NCI-H187 treated with DMSO at 0.1 percent for 48 hours (cell line): ENCODE data around the gene PPP1R16B.

Experiments used
- DNase-seq: peaks from one replicate; lab custom pipeline; 2025; lab: John Stamatoyannopoulos, UW

Gene PPP1R16B

GRCh38 chr20:38877483-38877882, 72.0 kb downstream of the PPP1R16B start:
- no peak for DNase-seq

GRCh38 chr20:38878866-38879265, 73.4 kb downstream of the PPP1R16B start:
- DNase-seq = no peak

GRCh38 chr20:38880952-38881735, 75.6 kb downstream of the PPP1R16B start:
- DNase-seq = no peak

GRCh38 chr20:38881806-38882440, 76.4 kb downstream of the PPP1R16B start:
- DNase-seq = no peak

- no peak for DNase-seq
Measured at GRCh38 chr20:38882600-38882999, 77.1 kb downstream of the PPP1R16B start.

- DNase-seq = no peak
Measured at GRCh38 chr20:38883081-38883980, 77.8 kb downstream of the PPP1R16B start.

GRCh38 chr20:38883981-38884733, 78.7 kb downstream of the PPP1R16B start:
- DNase-seq = no peak

- DNase-seq = no peak
Measured at GRCh38 chr20:38885357-38885756, 79.9 kb downstream of the PPP1R16B start.

GRCh38 chr20:38888059-38888831, 82.7 kb downstream of the PPP1R16B start:
- no peak for DNase-seq

- DNase-seq = no peak
Measured at GRCh38 chr20:38889050-38889449, 83.6 kb downstream of the PPP1R16B start.

- no peak for DNase-seq
Measured at GRCh38 chr20:38889792-38890496, 84.4 kb downstream of the PPP1R16B start.

- no peak for DNase-seq
Measured at GRCh38 chr20:38890497-38890818, 85.0 kb downstream of the PPP1R16B start.

- DNase-seq = no peak
Measured at GRCh38 chr20:38892091-38892981, 86.8 kb downstream of the PPP1R16B start.

GRCh38 chr20:38893056-38893564, 87.6 kb downstream of the PPP1R16B start:
- no peak for DNase-seq

GRCh38 chr20:38893565-38894090, 88.1 kb downstream of the PPP1R16B start:
- DNase-seq = no peak

GRCh38 chr20:38894091-38894847, 88.8 kb downstream of the PPP1R16B start:
- DNase-seq = no peak

GRCh38 chr20:38895098-38895949, 89.8 kb downstream of the PPP1R16B start:
- no peak for DNase-seq
